GM19035 (cell line): ENCODE data around the gene SEC14L6.
"Not testable (repeated sequence)": the region's sequence is repeated elsewhere in the genome, so short reads cannot be mapped to it uniquely, and the experiment has no call there.

Experiments used
- ATAC-seq: cut with Tn5 transposase; IDR thresholded peaks from one replicate; pipeline ENCODE4 v1.9.1; 2021; ENCODE audit not compliant: unreplicated experiment

SEC14L6 gene

GRCh38 chr22:30546616-30547015 lies at the start of gene SEC14L6:
SEC14L6 (minus strand) TSS chr22:30546741; CDS start chr22:30546682, 59 bp downstream.
- no peak for ATAC-seq

DNA sequence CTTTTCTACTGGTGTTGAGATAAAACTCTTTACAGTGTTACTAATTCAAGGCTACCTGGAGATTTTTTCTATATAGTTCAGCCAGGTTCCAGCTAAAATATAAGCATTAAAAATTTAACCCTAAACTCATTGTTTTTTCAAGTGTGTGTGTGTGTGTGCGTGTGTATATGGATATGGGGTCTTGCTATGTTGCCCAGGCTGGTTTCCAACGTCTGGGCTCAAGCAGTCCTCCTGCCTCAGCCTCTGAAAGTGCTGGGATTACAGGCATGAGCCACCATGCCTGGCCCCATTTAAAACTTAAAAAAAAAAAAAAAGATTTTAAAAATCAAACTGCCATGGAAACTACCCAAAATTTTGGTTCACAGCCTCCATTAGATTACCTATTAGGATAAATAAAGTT lies 49.7 kb upstream of the SEC14L6 start:
- ATAC-seq = no peak

- ATAC-seq = not testable (repeated sequence)
Measured at GRCh38 chr22:30592360-30592713, 45.8 kb upstream of the SEC14L6 start.

DNA sequence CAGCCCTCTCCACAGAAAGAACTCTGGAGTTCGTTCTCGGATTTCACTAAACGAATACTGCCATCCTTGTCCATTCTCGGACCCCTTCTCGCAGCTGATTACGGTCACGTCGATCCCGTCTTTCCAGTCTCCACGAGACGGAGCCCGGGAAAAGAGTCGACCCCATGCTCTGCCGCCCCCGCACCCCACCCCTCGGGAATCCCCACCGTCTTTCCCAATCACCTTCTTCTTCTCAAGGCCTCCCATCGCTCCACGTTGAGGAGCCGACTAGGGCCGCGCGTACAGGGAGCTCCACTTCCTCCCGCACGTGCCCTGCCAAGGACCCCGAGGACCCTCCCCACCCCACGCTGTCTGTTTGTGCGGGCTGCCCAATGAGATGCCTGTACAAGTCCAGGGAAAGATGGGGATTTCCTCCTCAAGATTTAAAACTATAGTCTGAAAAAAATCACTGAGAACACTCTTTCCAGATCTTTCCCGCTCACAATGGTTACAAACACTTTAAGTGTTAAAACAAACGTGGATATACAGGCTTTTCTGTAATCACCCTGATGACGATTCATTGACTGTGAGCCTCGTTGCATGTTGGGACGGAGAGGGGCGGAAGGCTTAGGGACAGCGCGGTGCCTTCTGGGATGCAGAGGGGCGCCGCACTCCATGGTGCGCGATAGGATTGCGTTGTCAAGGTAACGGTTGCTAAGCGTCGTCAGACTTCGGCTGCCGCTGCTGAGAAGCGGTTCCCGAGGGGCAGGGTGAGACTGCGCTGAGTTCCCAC lies 45.2 kb upstream of the SEC14L6 start, which contains the start of gene PES1:
Gene PES1, minus strand, starts transcription at position 323 of the 772 bp plus-strand sequence. Its CDS starts 77 bp downstream, at position 246.
- ATAC-seq = peak; percentile 98

GRCh38 chr22:30591191-30591587 lies 44.6 kb upstream of the SEC14L6 start:
- no peak for ATAC-seq

DNA sequence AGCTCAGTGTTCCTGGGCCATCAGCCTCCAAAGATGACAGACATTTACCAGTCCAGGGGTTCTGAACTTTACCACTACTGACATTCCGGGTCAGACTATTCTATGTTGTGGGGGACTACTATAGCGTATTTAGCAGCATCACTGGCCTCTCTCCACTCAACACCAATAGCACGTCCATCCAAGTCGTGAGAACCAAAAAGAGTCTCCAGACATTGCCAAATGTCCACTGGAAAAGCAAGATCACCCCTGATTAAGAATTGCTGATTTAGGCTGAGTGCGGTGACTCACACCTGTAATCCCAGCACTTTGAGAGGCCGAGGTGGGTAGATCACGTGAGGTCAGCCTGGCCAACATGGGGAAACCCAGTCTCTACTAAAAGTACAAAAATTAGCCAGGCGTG lies 39.9 kb upstream of the SEC14L6 start:
- ATAC-seq = no peak

- no peak for ATAC-seq
Measured at GRCh38 chr22:30584441-30584840, 37.9 kb upstream of the SEC14L6 start.

GRCh38 chr22:30582788-30583545 lies 36.4 kb upstream of the SEC14L6 start:
- no peak for ATAC-seq

DNA sequence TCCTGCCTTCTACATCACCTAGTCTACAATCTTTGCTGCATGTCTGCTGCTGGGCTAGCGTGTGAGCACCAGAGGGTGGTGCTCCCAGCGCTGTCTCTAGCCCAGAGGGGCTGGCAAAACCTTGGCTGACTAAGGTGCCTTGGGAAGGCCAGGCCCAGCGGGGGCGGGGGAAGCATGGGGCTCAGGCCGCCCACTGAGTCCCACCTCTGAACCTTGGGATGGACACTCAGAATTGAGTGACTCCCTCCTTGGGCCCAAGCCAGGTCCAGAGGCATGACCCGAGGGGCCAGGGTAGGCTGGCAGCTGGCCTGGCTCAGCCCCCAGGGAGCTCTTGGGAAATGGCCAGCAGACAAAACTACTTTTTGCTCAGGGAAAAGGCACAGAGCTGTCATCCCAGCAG lies 35.5 kb upstream of the SEC14L6 start:
- ATAC-seq = no peak

DNA sequence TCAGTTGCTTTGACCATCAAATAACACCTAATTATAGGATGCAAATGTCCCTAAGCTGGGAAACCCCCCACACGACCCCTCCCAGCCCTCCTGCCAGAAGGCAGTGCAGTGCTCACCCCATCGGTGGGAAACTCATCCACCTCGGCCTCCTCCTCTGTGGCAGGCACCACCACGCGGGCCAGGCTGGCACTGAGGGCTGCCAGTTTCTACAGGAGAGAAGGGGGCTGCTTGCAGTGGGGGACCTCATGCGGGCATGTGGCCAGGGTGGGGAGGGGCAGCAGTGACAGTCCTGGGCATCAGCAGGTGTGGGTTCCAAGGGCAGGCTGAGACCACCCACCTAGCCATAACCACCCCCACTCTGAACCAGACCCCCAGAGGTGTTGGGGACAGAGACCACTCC lies 34.4 kb upstream of the SEC14L6 start:
- ATAC-seq = no peak

GRCh38 chr22:30578481-30578880 lies 31.9 kb upstream of the SEC14L6 start:
- ATAC-seq = no peak

- no peak for ATAC-seq
Measured at GRCh38 chr22:30575859-30576258, 29.3 kb upstream of the SEC14L6 start.

DNA sequence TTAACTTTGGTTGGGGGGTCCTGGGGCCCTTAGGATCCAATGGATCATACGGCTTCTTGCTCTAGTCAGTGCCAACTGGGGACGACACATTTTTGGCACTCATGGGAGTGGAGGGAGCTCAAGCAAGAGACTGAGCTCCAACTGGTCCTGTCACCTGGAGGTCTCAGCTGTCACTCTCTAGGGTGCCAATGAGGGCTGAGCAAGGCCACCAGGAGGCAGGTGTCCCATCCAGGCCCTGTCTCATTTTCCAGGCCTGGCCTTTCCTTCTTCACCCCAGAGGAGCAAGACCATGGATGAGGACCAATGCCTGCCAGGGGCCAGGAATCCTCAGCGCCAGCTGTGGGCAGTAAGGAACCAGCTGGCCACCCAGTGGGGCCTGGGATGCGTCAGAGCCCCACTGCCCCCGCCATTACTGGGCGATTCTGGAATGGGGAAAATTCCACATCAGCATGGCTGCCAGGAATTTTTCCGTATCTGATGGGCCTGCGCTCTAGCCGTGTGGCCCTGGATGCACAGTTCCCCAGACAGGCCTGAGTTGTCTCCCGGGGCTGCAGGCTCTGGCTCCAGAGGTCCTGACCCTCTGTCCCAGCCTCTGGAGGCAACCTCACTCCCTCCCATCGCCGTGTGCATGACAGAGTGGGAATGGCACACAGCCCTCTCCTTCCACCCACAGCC lies 28.6 kb upstream of the SEC14L6 start:
- no peak for ATAC-seq

- ATAC-seq = no peak
Measured at GRCh38 chr22:30574095-30574981, 27.8 kb upstream of the SEC14L6 start, which contains the start of gene GAL3ST1. GAL3ST1 (minus strand) TSS chr22:30574665; CDS start chr22:30557392, 17,273 bp downstream.

GRCh38 chr22:30573594-30574094 lies 27.1 kb upstream of the SEC14L6 start:
- ATAC-seq = no peak

DNA sequence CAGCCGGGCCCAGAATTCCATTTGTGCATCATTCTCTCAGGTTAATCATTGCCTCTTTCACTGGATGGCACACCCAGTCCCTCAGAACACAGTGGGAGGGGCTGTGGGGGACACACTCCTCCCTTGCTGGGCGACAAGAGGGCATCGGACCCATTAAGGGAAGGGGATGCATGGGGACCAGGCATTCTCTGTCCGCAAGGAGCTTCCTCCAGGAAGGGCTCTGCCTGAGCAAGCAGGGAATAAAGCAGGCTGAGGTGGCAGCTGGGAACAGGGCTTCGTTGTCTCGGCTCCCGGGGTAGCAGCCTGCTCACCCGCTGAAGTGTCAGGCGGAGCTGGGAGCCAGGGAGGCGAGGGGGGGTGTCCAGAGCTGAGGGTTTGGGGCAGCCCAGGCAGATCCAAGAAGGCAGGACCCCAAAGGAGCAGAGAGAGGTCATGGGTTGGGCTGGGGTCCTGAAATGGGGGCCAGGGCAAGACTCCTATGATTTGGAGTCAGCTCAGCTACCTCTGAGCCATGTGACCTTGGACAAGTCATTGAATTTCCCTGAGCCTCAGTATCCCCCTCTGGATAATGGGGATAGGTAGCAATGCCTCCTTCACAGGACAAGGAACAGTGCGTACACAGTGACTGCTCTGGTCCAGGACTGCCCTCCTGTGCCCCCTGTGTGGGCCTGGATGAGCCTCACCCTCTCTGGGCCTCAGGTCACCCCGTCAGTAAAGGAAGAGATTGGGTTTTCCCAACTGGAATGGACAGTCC lies 26.5 kb upstream of the SEC14L6 start:
- ATAC-seq = no peak

- no peak for ATAC-seq
Measured at GRCh38 chr22:30572210-30572609, 25.7 kb upstream of the SEC14L6 start.

DNA sequence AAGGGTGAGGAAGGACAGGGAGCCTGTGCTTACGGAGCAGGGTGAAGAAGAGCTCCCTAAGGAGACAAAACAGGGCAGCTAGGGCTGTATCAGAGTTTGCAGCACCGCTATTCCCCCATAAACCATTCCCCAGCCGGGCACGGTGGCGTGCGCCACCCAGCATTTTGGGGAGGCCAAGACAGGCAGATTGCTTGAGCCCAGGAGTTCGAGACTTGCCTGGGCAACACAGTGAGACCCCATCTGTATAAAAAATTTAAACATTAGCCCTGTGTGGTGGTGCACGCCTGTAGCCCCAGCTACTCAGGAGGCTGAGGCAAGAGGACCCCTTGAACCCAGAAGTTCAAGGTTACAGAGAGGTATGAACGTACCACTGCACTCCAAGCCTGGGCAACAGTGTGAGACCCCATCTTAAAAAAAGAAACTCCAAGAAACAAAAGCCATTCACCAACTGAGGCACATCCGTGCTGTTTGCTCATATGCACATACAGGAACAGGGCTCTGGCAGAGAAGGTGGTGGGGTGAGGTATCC lies 23.2 kb upstream of the SEC14L6 start:
- no peak for ATAC-seq

DNA sequence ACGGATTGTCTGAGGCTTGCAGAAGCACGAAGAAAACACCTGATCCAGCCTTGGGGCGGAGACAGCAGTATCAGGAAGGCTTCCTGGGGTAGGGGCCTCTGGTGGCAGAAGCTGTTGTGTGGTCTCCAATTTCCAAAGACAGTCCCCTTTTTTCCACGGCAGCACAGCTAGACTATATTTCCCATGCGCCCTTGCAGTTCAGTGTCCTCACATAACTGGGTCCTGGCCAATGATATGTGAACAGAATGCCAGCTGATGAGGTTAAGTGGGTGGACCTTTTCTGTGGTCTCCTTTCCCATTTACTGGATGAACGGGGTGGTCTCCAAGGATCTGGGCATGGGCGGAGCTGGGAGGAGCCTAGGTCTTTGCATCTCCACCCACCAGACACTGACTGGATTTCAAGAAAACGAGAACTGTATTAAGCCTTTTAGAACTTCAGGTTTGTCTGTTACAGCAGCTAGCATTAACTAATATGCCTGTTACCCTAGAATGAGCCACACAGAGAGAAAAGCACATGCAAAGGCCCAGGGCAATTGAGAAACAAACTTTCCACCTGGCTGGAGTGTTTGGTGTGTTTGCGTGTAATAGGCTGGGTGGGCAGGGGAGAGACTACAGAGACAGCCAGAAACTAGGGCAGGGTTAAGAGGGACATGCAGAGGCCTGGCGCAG lies 21.7 kb upstream of the SEC14L6 start:
- ATAC-seq = no peak
